ENCODE results near the gene DUSP10.

DUSP10 gene

DNA sequence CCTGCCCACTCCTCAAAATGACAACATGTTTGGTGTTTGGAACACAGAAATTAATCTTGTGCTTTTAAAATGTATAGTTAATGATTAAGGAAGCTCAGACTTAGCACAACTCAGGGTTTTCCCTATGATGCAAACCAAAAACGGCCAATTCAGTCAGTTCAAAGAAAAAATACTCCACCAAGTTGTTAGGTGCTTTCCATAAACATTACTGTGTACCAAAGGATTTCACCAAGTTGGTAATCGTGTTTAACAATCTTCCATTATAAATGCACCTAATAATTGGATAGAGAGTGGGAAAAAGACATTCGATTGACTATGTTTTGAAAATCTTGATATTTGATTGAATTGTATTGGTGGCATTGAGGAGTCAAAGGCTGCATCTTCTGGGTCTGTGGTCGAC lies 33.3 kb upstream of the DUSP10 start:
- Mint-ChIP-seq H3K9me3 (no peaks in the 10 kb centered on the region), H3K27ac (peak overlapping the region; percentile 92 to 94), H3K27me3 (no peaks in the 10 kb centered on the region), H3K4me3 (peak overlapping the region; percentile 46 to 67), H3K4me1 (peaks cover 74% of the 10 kb centered on the region)
- DNase-seq: no peak
- ATAC-seq: no peak

DNA sequence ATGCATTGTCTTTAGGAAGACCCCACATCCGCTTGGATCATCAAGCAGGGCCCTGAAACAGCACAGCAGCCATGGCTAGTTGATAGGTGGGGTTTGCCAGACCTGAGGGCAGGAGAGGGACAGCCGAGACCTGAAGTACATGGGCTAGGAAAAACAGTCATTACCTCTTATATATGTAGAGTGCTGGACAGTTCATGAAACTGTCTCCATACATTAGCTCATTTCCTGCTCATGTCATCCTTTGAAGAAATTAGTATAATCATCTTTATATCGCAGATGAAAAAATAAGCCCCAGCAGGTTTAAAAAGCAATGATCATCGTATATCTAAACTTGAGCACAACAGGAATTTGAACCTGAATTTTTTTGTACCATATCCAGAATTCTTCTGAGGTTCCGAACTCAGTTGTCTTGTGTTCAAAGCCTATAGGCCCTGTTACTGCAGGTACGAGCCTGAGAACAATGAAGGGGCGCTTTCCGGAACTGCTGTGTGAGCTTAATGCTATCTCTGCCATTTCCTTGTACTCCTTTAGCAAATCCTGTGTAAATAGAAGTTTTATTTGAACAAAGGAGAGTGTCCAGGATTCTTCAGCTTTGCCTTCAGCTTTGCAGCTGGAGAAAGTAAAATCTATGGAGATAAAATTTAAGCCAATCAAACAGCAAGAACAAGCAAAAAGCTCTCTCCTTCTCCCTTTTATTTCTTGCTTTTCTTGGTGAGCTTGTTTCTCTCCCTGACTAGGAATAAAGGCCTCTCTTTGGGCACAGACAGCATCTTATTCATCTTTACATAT lies 32.4 kb upstream of the DUSP10 start:
- no peak overlapping the region for H3K27ac Mint-ChIP-seq
- ATAC-seq (no peak), DNase-seq (no peak)
- no peaks in the 10 kb centered on the region for H3K9me3 Mint-ChIP-seq
- H3K4me1 Mint-ChIP-seq: peaks cover 69% of the 10 kb centered on the region
- no peaks in the 10 kb centered on the region for H3K27me3 Mint-ChIP-seq
- no peak overlapping the region for H3K4me3 Mint-ChIP-seq

DNA sequence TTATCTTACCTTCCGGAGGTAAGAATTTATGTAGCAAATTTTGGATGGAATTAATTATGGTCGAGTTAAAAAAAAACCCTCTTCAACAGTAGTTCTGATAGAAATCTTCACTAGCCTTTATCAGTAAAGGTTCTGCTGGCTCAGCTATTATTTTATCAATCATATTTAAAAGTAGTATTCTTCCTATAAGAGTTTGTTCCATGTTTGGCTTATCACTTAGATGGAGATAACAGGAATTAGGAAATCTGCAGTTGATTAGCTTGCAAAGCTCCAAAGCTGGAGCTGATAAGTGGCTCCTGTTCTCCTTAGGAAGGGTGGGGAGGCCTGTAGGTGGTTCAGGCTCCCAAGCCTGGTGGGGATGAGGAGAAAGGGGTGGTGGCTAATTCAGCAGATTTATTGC lies 31.5 kb upstream of the DUSP10 start:
- Mint-ChIP-seq H3K9me3 (peaks cover under 1 to 2% of the 10 kb centered on the region in 2 donors), H3K4me1 (peaks cover 68% of the 10 kb centered on the region), H3K27ac (no peak overlapping the region), H3K4me3 (no peak overlapping the region), H3K27me3 (no peaks in the 10 kb centered on the region)
- ATAC-seq (no peak), DNase-seq (no peak)

DNA sequence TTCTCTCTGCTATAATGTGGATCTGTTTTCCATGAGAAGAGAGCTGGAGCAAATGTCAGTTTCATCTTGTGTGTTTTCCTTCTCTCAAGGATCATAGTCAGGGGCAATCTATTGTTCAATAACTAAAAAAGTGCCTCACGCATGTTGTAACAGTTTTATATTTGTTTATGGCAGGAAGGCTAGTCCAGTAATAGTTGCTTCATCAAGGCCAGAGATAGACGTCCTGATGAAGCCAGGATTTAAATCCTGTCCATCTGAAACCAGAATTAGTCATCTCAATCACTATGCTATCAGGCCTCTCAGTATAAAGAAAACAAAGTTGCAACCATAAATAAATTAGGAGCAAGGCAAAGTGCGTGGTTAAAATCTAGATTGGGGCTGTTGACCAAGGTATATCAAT lies 30.2 kb upstream of the DUSP10 start:
- Mint-ChIP-seq H3K4me3 (no peak overlapping the region), H3K27ac (no peak overlapping the region), H3K9me3 (peaks cover 5 to 7% of the 10 kb centered on the region in 2 donors), H3K4me1 (peaks cover 64% of the 10 kb centered on the region), H3K27me3 (no peaks in the 10 kb centered on the region)
- DNase-seq: no peak
- no peak for ATAC-seq

DNA sequence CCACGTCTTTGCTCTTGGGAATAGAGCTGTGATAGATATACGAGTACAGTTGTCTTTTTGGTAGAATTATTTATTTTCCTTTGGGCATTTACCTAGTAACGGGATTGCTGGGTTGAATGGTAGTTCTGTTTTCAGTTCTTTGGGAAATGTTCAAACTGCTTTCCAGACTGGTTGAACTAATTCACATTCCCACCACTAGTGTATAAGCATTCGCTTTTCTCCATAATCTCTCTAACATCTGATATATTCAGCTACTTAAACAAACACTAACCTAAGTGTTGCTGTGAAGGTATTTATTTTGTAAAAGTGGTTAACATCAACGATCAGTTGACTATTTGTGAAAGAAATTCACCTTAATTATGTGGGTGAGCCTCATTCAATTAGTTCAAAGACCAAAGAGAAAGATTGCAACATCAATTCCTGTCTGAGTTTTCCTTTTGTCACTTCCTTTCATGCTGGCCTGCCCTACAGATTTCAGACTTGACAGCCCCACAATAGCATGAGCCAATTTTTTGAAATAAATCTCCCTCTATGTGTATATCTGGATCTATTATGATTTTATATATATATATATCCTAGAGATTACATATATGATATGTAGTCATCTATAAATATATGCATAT lies 26.7 kb upstream of the DUSP10 start:
- peak overlapping the region in 1 of 2 donors; percentile 20 for H3K27ac Mint-ChIP-seq
- H3K27me3 Mint-ChIP-seq: no peaks in the 10 kb centered on the region

DNA sequence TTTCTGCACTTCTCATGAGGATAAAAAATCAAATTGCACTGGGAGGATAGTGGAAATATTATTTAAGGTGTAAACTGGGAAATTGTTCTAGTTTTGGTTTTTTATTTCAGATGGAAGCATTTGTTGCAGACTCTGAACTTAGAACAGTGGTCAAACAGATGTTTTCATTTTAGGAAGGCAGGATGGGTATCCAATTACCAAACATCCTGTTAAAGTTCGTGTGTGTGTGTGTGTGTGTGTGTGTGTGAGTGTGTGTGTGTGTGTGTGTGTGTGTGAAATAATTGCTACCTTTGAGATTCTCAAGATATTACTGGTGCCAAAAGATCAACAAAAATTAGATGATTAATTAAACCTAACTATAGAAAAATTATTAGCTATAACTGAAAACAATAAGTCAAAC lies 24.3 kb upstream of the DUSP10 start:
- peaks cover 5 to 7% of the 10 kb centered on the region in 2 donors for H3K9me3 Mint-ChIP-seq
- DNase-seq (no peak), ATAC-seq (no peak)
- peaks cover 46% of the 10 kb centered on the region for H3K4me1 Mint-ChIP-seq
- peak overlapping the region in 1 of 2 donors; percentile 36 for H3K27ac Mint-ChIP-seq
- no peak overlapping the region for H3K4me3 Mint-ChIP-seq
- H3K27me3 Mint-ChIP-seq: no peaks in the 10 kb centered on the region

More for the DNA sequence above, 26.7 kb upstream of the DUSP10 start:
- peaks cover 43% of the 10 kb centered on the region for H3K4me1 Mint-ChIP-seq
- peaks cover 5 to 7% of the 10 kb centered on the region in 2 donors for H3K9me3 Mint-ChIP-seq
- no peak overlapping the region for H3K4me3 Mint-ChIP-seq
- DNase-seq (no peak), ATAC-seq (peak; percentile 67)

DNA sequence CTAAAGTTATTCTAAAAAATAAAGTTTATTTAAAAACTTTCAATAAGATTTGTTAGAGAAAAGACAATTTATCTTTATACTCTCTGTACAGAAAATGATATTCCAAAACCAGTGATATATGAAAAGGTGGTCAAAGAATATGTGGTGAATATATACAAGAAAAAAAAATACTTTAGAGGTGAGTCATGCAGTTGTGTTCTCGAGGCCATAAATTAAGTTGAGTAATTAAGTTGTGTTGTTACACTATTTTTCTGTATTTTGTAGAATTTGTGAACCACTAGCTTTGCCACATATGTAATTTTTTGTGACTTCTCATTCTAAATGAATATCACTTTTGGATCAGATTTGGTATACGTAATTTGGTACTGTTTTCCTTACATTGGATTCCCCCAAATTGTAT lies 23.6 kb upstream of the DUSP10 start:
- ATAC-seq (no peak), DNase-seq (no peak)
- Mint-ChIP-seq H3K4me1 (peaks cover 53% of the 10 kb centered on the region), H3K9me3 (peaks cover 5 to 7% of the 10 kb centered on the region in 2 donors), H3K4me3 (no peak overlapping the region), H3K27ac (no peak overlapping the region), H3K27me3 (no peaks in the 10 kb centered on the region)

DNA sequence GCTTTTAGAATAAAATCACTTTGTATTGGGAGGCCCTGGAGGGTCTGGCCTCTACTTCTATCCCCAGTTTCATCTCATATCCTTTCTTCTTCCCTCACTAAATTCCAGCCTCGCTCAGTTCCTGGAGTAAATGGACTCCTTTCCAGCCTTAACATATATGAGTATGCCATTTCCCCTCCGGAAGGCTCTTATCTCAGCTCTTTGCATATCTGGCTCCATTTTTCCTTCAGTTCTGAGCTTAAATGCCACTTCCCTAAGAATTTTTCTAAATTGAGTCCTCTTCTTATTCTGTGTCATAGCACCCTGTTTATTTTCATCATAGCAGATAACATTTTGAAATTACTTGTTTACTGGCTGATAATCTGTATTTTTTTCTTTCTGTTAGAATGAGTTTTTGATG lies 20.2 kb upstream of the DUSP10 start:
- Mint-ChIP-seq H3K4me1 (peaks cover 57% of the 10 kb centered on the region), H3K9me3 (peaks cover 0 to 1% of the 10 kb centered on the region in 2 donors), H3K27ac (peak overlapping the region in 1 of 2 donors; percentile 55), H3K27me3 (no peaks in the 10 kb centered on the region), H3K4me3 (no peak overlapping the region)
- ATAC-seq (no peak), DNase-seq (no peak)

DNA sequence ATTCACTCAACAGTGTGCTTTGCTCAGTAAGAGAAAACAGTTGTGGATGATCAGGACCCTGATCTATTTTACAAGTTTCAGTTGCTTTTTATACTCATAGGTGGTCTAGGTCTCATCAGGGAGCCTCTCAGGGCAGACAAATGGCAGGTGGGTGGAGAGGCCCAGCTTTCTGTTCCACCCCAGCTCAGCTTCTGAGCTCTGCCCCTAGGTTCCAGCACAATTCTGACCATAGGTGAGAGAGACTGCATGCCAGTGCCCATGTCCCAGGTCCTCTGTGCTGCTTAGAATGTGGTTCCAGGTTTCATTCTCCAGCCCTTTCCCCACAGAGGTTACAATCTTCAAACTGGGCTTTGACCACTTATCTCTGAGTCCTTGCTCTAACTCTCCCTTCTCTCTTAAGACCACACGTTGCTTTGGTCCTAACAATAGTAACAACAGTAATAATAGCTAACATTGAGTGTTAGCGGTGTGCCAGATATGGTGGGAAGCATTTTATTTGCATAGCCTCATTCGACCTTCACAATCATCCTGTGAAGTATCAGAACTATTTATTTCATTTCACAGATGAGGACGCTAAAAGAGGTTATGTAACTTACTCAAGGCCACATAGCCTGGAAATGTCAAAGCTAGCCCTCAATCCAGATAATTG lies 19.6 kb upstream of the DUSP10 start:
- Mint-ChIP-seq H3K9me3 (peaks cover 6 to 8% of the 10 kb centered on the region in 2 donors), H3K4me1 (peaks cover 58% of the 10 kb centered on the region), H3K27ac (peak overlapping the region; percentile 17 to 85), H3K4me3 (peak overlapping the region; percentile 16 to 20), H3K27me3 (no peaks in the 10 kb centered on the region)
- ATAC-seq (peak; percentile 60), DNase-seq (no peak)

DNA sequence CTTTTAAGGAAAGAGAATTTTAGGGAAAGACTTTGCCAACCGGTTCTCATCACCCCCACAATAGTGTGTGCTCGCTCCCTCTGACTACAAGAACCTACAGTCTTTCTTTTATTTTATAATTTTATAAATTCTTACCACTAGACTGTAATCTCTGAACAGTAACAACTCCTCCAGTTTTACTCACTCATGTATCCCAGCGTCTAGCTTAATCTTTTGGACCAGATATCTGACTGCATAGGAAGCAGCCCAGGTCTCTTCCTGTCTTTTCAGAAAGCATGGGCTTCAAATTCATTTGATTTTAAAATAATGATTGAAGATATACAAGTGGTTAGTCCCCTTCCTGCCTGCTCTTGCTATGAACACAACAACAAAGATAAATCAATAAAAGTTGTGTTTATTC lies 19.0 kb upstream of the DUSP10 start:
- DNase-seq (no peak), ATAC-seq (no peak)
- peaks cover 58% of the 10 kb centered on the region for H3K4me1 Mint-ChIP-seq
- H3K4me3 Mint-ChIP-seq: peak overlapping the region; percentile 16 to 20
- H3K27ac Mint-ChIP-seq: peak overlapping the region in 1 of 2 donors; percentile 85
- H3K9me3 Mint-ChIP-seq: peaks cover 12 to 13% of the 10 kb centered on the region in 2 donors
- H3K27me3 Mint-ChIP-seq: no peaks in the 10 kb centered on the region

DNA sequence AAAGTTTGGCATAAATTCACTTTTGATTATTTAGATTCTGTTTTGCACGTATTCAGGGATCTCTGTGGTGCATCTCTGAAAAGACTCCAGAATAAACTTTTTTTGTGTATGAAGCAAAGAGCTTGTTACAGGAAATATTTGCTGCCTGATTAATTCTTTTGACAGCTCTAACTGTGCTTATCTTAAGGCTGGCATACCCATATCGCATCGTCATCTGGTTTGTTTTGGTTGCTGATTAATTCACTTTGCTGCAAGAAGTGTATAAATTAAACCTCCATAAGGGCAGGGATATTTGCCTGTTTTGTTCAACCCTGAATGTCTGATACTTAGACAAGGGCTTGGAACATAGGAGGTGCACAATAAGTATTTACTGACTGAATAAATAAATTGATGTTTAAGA lies 17.5 kb upstream of the DUSP10 start:
- H3K27me3 Mint-ChIP-seq: no peaks in the 10 kb centered on the region
- H3K4me3 Mint-ChIP-seq: no peak overlapping the region
- ATAC-seq (no peak), DNase-seq (no peak)
- H3K9me3 Mint-ChIP-seq: peaks cover 23 to 24% of the 10 kb centered on the region in 2 donors
- H3K27ac Mint-ChIP-seq: no peak overlapping the region
- H3K4me1 Mint-ChIP-seq: peaks cover 69% of the 10 kb centered on the region

DNA sequence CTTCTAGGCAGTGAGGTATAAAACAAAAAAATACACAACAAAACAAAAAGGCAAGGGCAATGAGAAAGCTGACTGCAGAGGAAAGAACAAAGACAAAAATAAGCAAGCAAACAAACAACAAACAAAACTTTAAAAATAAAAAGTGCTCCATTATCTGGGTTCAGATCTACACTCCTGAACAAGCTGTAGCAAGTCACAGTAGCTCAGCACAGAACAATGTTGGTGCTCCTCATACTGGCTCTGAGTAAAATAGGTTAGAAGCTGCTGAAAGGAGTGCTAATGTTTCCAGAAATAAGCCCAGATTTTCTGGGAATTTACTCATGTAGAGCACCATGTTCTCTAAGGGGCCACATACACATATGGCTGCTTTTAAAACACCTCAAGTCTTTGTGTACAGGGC lies 16.6 kb upstream of the DUSP10 start:
- H3K27me3 Mint-ChIP-seq: no peaks in the 10 kb centered on the region
- H3K9me3 Mint-ChIP-seq: peaks cover 27 to 34% of the 10 kb centered on the region in 2 donors
- H3K27ac Mint-ChIP-seq: no peak overlapping the region
- no peak overlapping the region for H3K4me3 Mint-ChIP-seq
- ATAC-seq: no peak
- peaks cover 79% of the 10 kb centered on the region for H3K4me1 Mint-ChIP-seq
- DNase-seq: no peak

DNA sequence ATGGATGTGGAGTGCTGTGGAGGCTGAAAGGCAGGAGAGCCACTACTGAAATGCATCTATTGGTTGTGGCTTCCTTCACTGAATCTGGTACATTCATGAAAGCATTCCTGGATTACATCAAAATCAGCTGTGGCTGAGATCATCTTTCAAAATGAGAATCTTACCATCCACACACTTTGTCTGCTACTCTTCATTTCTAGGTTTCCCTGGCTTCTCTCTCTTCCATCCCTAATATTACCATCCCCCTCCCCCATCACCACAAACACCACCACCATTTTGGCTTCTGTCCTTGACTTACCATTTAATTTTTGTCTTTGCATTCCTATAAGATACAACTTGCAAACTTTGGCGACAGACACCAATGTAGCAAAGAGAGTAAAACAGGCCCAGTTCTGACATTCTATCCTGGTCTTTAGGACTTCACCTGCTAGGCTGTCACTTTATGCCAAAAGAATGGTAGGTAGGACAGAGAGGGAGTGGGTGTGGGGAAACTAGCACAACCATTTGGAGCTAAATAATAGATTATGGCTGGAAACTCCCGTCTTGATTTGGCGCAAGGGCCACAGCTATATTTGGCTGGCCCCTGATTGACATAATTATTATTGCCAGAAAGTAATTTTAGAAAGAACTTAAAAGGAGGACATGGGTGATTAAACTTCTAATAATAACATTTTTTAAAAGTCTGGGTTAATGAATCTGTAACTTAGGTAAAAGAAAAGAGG lies 15.1 kb upstream of the DUSP10 start:
- H3K9me3 Mint-ChIP-seq: peaks cover 27 to 37% of the 10 kb centered on the region in 2 donors
- peak overlapping the region in 1 of 2 donors; percentile 56 for H3K27ac Mint-ChIP-seq
- DNase-seq (no peak), ATAC-seq (no peak)
- no peak overlapping the region for H3K4me3 Mint-ChIP-seq
- H3K4me1 Mint-ChIP-seq: peaks cover 79% of the 10 kb centered on the region
- no peaks in the 10 kb centered on the region for H3K27me3 Mint-ChIP-seq

DNA sequence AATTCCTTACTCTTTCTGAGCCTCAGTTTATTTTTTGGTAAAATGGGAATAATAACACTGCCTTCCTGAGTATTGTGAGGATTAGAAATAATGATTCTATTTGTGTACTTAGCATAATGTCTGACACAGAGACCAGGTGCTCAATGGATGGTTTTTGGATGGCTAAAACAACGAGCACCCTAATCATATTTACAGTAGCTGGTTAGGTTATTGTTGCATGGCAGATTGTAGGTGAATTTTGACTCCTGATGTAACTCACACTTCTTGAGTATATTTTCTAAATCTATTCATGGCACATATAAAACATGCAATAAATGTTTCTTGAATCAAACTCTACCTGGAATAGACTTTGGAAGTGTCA lies 11.9 kb upstream of the DUSP10 start:
- Mint-ChIP-seq H3K9me3 (peaks cover 35 to 37% of the 10 kb centered on the region in 2 donors), H3K27ac (peak overlapping the region; percentile 28 to 29), H3K4me3 (peak overlapping the region; percentile 47 to 58), H3K27me3 (no peaks in the 10 kb centered on the region), H3K4me1 (peaks cover 68% of the 10 kb centered on the region)
- ATAC-seq (peak; percentile 64), DNase-seq (no peak)

DNA sequence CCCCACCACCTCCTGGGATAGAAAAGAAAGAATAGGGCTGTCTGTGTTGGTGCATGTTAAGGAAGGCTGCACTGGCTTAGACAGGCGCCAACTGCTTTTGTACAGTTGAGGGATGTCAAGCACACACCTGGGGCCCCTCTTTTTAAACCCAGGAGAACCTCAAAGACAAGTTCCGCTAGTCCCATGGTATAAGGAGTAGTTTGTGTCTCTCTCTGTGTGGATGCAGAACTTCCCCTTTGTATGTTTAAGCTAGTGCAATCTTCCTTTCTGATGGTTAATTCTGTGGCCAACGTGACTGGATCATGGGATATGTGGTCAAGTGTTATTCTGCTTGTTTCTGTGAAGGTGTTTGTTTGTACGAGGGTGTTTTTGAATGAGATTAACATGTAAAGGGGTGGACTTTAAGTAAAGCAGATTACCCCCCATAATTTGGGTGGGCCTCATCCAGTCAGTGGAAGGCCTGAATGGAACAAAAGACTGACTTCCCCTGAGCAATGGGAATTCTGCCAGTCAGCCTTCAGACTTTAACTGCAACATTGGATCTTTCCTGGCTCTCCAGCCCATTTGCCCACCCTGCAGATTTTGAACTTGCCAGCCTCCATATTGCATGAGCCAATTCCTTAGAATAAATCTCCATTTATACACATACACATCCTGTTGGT lies 9.5 kb upstream of the DUSP10 start:
- no peak for ATAC-seq
- no peak overlapping the region for H3K27ac Mint-ChIP-seq
- H3K9me3 Mint-ChIP-seq: peaks cover 27 to 28% of the 10 kb centered on the region in 2 donors
- no peak for DNase-seq
- peaks cover 61% of the 10 kb centered on the region for H3K4me1 Mint-ChIP-seq
- H3K27me3 Mint-ChIP-seq: no peaks in the 10 kb centered on the region
- no peak overlapping the region for H3K4me3 Mint-ChIP-seq
